HG02588 (cell line): ENCODE measurements around the gene TSPAN5.
"Not testable (repeated sequence)": the region's sequence is repeated elsewhere in the genome, so short reads cannot be mapped to it uniquely, and the experiment has no call there.

Experiments used
- ATAC-seq: cut with Tn5 transposase; IDR thresholded peaks from one replicate; pipeline ENCODE4 v1.9.1; 2021; ENCODE audit warnings: mild to moderate bottlenecking, moderate library complexity; ENCODE audit not compliant: unreplicated experiment

TSPAN5 gene

GRCh38 chr4:98503676-98504075 lies 154.7 kb downstream of the TSPAN5 start:
- no peak for ATAC-seq

GRCh38 chr4:98502624-98503023 lies 155.8 kb downstream of the TSPAN5 start:
- no peak for ATAC-seq

- ATAC-seq: no peak
Measured at GRCh38 chr4:98502031-98502430, 156.4 kb downstream of the TSPAN5 start.

- ATAC-seq: no peak
Measured at GRCh38 chr4:98501383-98501782, 157.0 kb downstream of the TSPAN5 start.

- ATAC-seq: no peak
Measured at GRCh38 chr4:98498774-98499173, 159.6 kb downstream of the TSPAN5 start.

GRCh38 chr4:98496152-98496845 lies 162.1 kb downstream of the TSPAN5 start:
- no peak for ATAC-seq

- ATAC-seq: peak; percentile 83
Measured at GRCh38 chr4:98493296-98493695, 165.1 kb downstream of the TSPAN5 start.

GRCh38 chr4:98491899-98492559 lies 166.4 kb downstream of the TSPAN5 start:
- no peak for ATAC-seq

GRCh38 chr4:98490251-98490650 lies 168.2 kb downstream of the TSPAN5 start:
- no peak for ATAC-seq

- ATAC-seq: no peak
Measured at GRCh38 chr4:98485816-98486345, 172.5 kb downstream of the TSPAN5 start.

- no peak for ATAC-seq
Measured at GRCh38 chr4:98484031-98484430, 174.4 kb downstream of the TSPAN5 start.

GRCh38 chr4:98482847-98483806 lies 175.3 kb downstream of the TSPAN5 start:
- peak; percentile 91 for ATAC-seq

- ATAC-seq: peak; percentile 18
Measured at GRCh38 chr4:98482503-98482846, 175.9 kb downstream of the TSPAN5 start.

GRCh38 chr4:98481167-98481566 lies 177.2 kb downstream of the TSPAN5 start:
- no peak for ATAC-seq

- ATAC-seq: no peak
Measured at GRCh38 chr4:98480535-98480934, 177.9 kb downstream of the TSPAN5 start.

- ATAC-seq: not testable (repeated sequence)
Measured at GRCh38 chr4:98479590-98479989, 178.8 kb downstream of the TSPAN5 start.

GRCh38 chr4:98476891-98477290 lies 181.5 kb downstream of the TSPAN5 start:
- no peak for ATAC-seq

GRCh38 chr4:98474408-98474844 lies 184.0 kb downstream of the TSPAN5 start:
- ATAC-seq: no peak

GRCh38 chr4:98473046-98473445 lies 185.4 kb downstream of the TSPAN5 start:
- ATAC-seq: no peak

GRCh38 chr4:98470831-98471230 lies 187.6 kb downstream of the TSPAN5 start:
- no peak for ATAC-seq

GRCh38 chr4:98470366-98470765 lies 188.0 kb downstream of the TSPAN5 start:
- no peak for ATAC-seq
